Parathyroid adenoma (tissue), 2 donors: ENCODE measurements around the gene FAM229A.

Experiments used
- H2AFZ ChIP-seq: fragments of 300-600 bp; sonication (generic); one replicate; pipeline ENCODE4 v1.7.0; 2017; ENCODE audit warnings: antibody characterized with exemption, mild to moderate bottlenecking
- H3K27ac ChIP-seq: fragments of 300-600 bp; sonication (generic); one replicate; pipeline ENCODE4 v1.7.0; 2017
- H3K27me3 ChIP-seq: fragments of 300-600 bp; sonication (generic); one replicate; pipeline ENCODE4 v1.7.0; 2017; ENCODE audit warnings: low read length; ENCODE audit not compliant: control insufficient read depth, insufficient read depth
- H3K36me3 ChIP-seq: fragments of 300-600 bp; sonication (generic); one replicate; pipeline ENCODE4 v1.7.0; 2017; ENCODE audit warnings: low read length; ENCODE audit not compliant: control insufficient read depth, insufficient read depth
- H3K4me1 ChIP-seq: fragments of 300-600 bp; sonication (generic); one replicate; pipeline ENCODE4 v1.7.0; 2017; ENCODE audit warnings: control low read depth
- H3K4me2 ChIP-seq: fragments of 300-600 bp; sonication (generic); one replicate; pipeline ENCODE4 v1.7.0; 2017; ENCODE audit warnings: low read length
- H3K4me3 ChIP-seq: fragments of 300-600 bp; sonication (generic); one replicate; pipeline ENCODE4 v1.7.0; 2017; ENCODE audit warnings: low read depth, low read length
- H3K79me2 ChIP-seq: fragments of 300-600 bp; sonication (generic); one replicate; pipeline ENCODE4 v1.7.0; 2017; ENCODE audit warnings: control low read depth
- H3K9ac ChIP-seq: fragments of 300-600 bp; sonication (generic); one replicate; pipeline ENCODE4 v1.7.0; 2017; ENCODE audit warnings: mild to moderate bottlenecking
- H3K9me3 ChIP-seq: fragments of 300-600 bp; sonication (generic); one replicate; pipeline ENCODE4 v1.7.0; 2017; ENCODE audit warnings: low read length; ENCODE audit not compliant: control insufficient read depth
- CTCF ChIP-seq: fragments of 300-600 bp; sonication (generic); IDR thresholded peaks from one replicate; pipeline ENCODE4 v1.7.0; 2017; ENCODE audit warnings: antibody characterized with exemption, mild to moderate bottlenecking
- donor health status: primary hyperparathyroidism.

FAM229A gene

DNA sequence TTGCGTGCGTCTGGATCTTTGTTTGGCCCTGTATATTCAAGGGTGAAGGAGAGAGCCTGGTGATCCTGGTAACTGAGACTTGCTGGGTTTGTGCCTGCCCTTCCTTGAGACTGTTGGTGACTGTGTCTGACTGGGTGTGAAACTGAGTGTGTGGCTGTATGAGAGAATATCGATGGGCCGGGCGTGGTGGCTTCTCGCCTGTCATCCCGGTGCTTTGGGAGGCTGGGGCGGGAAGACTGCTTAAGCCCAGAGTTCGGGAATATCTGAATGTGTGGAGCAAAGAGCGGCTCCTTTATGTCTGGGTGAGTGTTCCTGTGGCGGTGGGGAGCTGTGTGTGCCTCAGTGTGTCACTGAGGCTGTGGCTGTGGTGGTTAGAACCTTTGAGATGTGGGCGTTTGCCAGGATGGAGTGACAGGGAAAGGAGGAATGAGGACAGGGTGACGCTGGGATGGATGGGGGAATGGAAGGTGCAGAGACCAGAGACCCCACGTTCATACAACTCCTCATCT, 23.6 kb downstream of the FAM229A start:
- no peak overlapping the region for H2AFZ ChIP-seq
- H3K27ac ChIP-seq, result no peak overlapping the region
- H3K4me3 ChIP-seq, result no peak overlapping the region
- H3K9me3 ChIP-seq, result no peaks in the 10 kb centered on the region
- no peaks in the 10 kb centered on the region for H3K79me2 ChIP-seq
- no peak for TF ChIP-seq CTCF
- no peak overlapping the region for H3K9ac ChIP-seq
- H3K36me3 ChIP-seq, result no peaks in the 10 kb centered on the region
- no peaks in the 10 kb centered on the region for H3K4me1 ChIP-seq
- no peak overlapping the region for H3K4me2 ChIP-seq
- no peaks in the 10 kb centered on the region for H3K27me3 ChIP-seq

- Histone ChIP-seq H3K36me3 (no peaks in the 10 kb centered on the region), H3K79me2 (no peaks in the 10 kb centered on the region), H2AFZ (no peak overlapping the region), H3K27ac (no peak overlapping the region), H3K4me1 (no peaks in the 10 kb centered on the region), H3K9me3 (no peaks in the 10 kb centered on the region), H3K27me3 (no peaks in the 10 kb centered on the region), H3K9ac (no peak overlapping the region), H3K4me3 (no peak overlapping the region), H3K4me2 (no peak overlapping the region)
- TF ChIP-seq CTCF, result no peak
These were observed 24.2 kb downstream of the FAM229A start for GRCh38 chr1:32337855-32338636.

DNA sequence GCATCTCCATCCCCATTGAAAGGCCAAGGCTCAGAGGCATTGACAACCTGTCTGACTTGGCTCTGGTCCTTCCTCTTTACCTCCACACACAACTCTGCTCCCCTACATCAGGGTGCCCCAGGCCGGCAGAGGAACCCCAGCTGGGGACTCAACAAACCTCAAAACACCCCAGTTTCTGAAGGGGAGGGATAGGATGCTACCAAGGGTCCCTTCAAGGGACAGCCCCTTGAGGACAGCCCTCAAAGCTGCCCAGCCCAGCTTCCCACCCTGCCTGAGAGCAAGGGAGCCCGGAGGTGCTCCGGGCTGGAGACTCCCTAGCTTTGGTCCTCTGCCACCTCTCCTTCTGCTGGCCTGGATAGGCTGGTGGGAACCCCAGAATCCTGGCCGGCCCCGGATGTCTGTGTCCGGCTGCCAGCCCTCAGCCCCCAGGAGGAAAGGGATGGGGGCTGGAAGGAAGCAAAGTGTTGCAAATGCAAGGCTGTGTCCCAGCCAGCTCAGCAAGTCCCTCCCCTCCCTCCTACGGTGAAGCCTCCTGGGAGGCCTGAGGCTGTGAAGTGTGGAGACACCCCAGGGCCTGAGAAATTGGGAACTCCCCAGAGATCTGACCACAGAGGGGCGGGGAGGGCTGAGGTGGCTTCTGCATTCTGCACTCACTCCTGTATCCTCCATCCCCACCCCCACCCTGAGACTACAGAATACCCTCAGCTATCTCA, 25.2 kb downstream of the FAM229A start:
- H3K9ac ChIP-seq, result no peak overlapping the region
- H2AFZ ChIP-seq, result no peak overlapping the region
- no peaks in the 10 kb centered on the region for H3K9me3 ChIP-seq
- H3K4me2 ChIP-seq, result no peak overlapping the region
- no peak overlapping the region for H3K27ac ChIP-seq
- no peaks in the 10 kb centered on the region for H3K79me2 ChIP-seq
- H3K4me3 ChIP-seq, result no peak overlapping the region
- H3K27me3 ChIP-seq, result no peaks in the 10 kb centered on the region
- H3K36me3 ChIP-seq, result no peaks in the 10 kb centered on the region
- H3K4me1 ChIP-seq, result no peaks in the 10 kb centered on the region
- no peak for TF ChIP-seq CTCF

- H3K9me3 ChIP-seq, result no peaks in the 10 kb centered on the region
- H3K36me3 ChIP-seq, result no peaks in the 10 kb centered on the region
- H3K4me3 ChIP-seq, result no peak overlapping the region
- no peak overlapping the region for H3K4me2 ChIP-seq
- H3K9ac ChIP-seq, result no peak overlapping the region
- H3K4me1 ChIP-seq, result no peaks in the 10 kb centered on the region
- no peak overlapping the region for H3K27ac ChIP-seq
- H3K27me3 ChIP-seq, result no peaks in the 10 kb centered on the region
- TF ChIP-seq CTCF, result no peak
- no peaks in the 10 kb centered on the region for H3K79me2 ChIP-seq
- H2AFZ ChIP-seq, result no peak overlapping the region
These were observed 25.7 kb downstream of the FAM229A start for GRCh38 chr1:32336591-32336932.
